Measurements from ENCODE around the gene NEDD4L.

Gene NEDD4L

GRCh38 chr18:58232668-58233067 is 188.6 kb downstream of the NEDD4L start:
- DNase-seq (ENCODE audit: low spot score) = no peak

- DNase-seq (ENCODE audit: low spot score) = no peak
Measured at GRCh38 chr18:58234359-58234741, 190.3 kb downstream of the NEDD4L start.

GRCh38 chr18:58235001-58235436 is 191.0 kb downstream of the NEDD4L start:
- DNase-seq (ENCODE audit: low spot score) = no peak

GRCh38 chr18:58239879-58240278 is 195.9 kb downstream of the NEDD4L start:
- DNase-seq (ENCODE audit: low spot score) = peak; percentile 58

- DNase-seq (ENCODE audit: low spot score) = no peak
Measured at GRCh38 chr18:58241026-58241679, 197.1 kb downstream of the NEDD4L start.

GRCh38 chr18:58241877-58242276 is 197.9 kb downstream of the NEDD4L start:
- DNase-seq (ENCODE audit: low spot score) = no peak

- no peak for DNase-seq (ENCODE audit: low spot score)
Measured at GRCh38 chr18:58242435-58242834, 198.4 kb downstream of the NEDD4L start.

GRCh38 chr18:58242968-58243367 is 198.9 kb downstream of the NEDD4L start:
- no peak for DNase-seq (ENCODE audit: low spot score)

- DNase-seq (ENCODE audit: low spot score) = no peak
Measured at GRCh38 chr18:58243401-58243800, 199.4 kb downstream of the NEDD4L start.

- DNase-seq (ENCODE audit: low spot score) = no peak
Measured at GRCh38 chr18:58247363-58247834, 203.4 kb downstream of the NEDD4L start.

- no peak for DNase-seq (ENCODE audit: low spot score)
Measured at GRCh38 chr18:58249712-58250111, 205.7 kb downstream of the NEDD4L start.

- no peak for DNase-seq (ENCODE audit: low spot score)
Measured at GRCh38 chr18:58251416-58251815, 207.4 kb downstream of the NEDD4L start.

- DNase-seq (ENCODE audit: low spot score) = no peak
Measured at GRCh38 chr18:58252166-58252565, 208.1 kb downstream of the NEDD4L start.

- DNase-seq (ENCODE audit: low spot score) = no peak
Measured at GRCh38 chr18:58253318-58253717, 209.3 kb downstream of the NEDD4L start.

- no peak for DNase-seq (ENCODE audit: low spot score)
Measured at GRCh38 chr18:58253871-58254270, 209.8 kb downstream of the NEDD4L start.

GRCh38 chr18:58254873-58255511 is 211.0 kb downstream of the NEDD4L start:
- no peak for DNase-seq (ENCODE audit: low spot score)

GRCh38 chr18:58255701-58256311 is 211.8 kb downstream of the NEDD4L start:
- DNase-seq (ENCODE audit: low spot score) = no peak

- DNase-seq (ENCODE audit: low spot score) = no peak
Measured at GRCh38 chr18:58256316-58257080, 212.5 kb downstream of the NEDD4L start.

- DNase-seq (ENCODE audit: low spot score) = no peak
Measured at GRCh38 chr18:58257461-58257860, 213.4 kb downstream of the NEDD4L start.

- no peak for DNase-seq (ENCODE audit: low spot score)
Measured at GRCh38 chr18:58258692-58259342, 214.8 kb downstream of the NEDD4L start.
